NCI-H187 (cell line): ENCODE data around the gene VMAC.

Experiments
- DNase-seq, 2 experiments: peaks; one replicate each; lab custom pipeline; 2025; lab: John Stamatoyannopoulos, UW

VMAC gene

GRCh38 chr19:5931251-5931650 is 26.6 kb downstream of the VMAC start:
- no peak for DNase-seq

GRCh38 chr19:5932146-5932545 is 27.5 kb downstream of the VMAC start:
- no peak for DNase-seq

GRCh38 chr19:5932609-5933262 is 28.1 kb downstream of the VMAC start:
- no peak for DNase-seq

- DNase-seq, result no peak
Measured at GRCh38 chr19:5933391-5934068, 28.9 kb downstream of the VMAC start.

- DNase-seq, result no peak
Measured at GRCh38 chr19:5934069-5934401, 29.4 kb downstream of the VMAC start.

- no peak for DNase-seq
Measured at GRCh38 chr19:5934774-5935472, 30.3 kb downstream of the VMAC start.

- no peak for DNase-seq
Measured at GRCh38 chr19:5935473-5936291, 31.0 kb downstream of the VMAC start.

GRCh38 chr19:5936292-5936592 is 31.6 kb downstream of the VMAC start:
- DNase-seq, result no peak

GRCh38 chr19:5937550-5937949 is 32.9 kb downstream of the VMAC start:
- no peak for DNase-seq

GRCh38 chr19:5940260-5941208 is 35.9 kb downstream of the VMAC start:
- no peak for DNase-seq

GRCh38 chr19:5941673-5942072 is 37.0 kb downstream of the VMAC start:
- DNase-seq, result no peak

GRCh38 chr19:5943045-5943444 is 38.4 kb downstream of the VMAC start:
- no peak for DNase-seq

GRCh38 chr19:5943623-5944022 is 39.0 kb downstream of the VMAC start:
- DNase-seq, result no peak

- DNase-seq, result no peak
Measured at GRCh38 chr19:5947435-5947834, 42.8 kb downstream of the VMAC start.

GRCh38 chr19:5948752-5949564 is 44.3 kb downstream of the VMAC start:
- no peak for DNase-seq

GRCh38 chr19:5949792-5950305 is 45.2 kb downstream of the VMAC start:
- DNase-seq, result peak in 1 of 2 experiments; percentile 31

GRCh38 chr19:5950741-5951140 is 46.1 kb downstream of the VMAC start:
- DNase-seq, result no peak

- DNase-seq, result no peak
Measured at GRCh38 chr19:5951338-5951861, 46.7 kb downstream of the VMAC start.

GRCh38 chr19:5952193-5953029 is 47.7 kb downstream of the VMAC start:
- no peak for DNase-seq
